Lower leg skin (tissue), 4 donors: ENCODE measurements around the gene RBFOX2. TPM values are rescaled to one million over a fixed set of nuclear protein-coding genes. Genes with fewer than 3 reads are reported as not detected.

Experiments
- DNase-seq, 2 donors: peaks; one replicate each; pipeline ENCODE4 v3.0.0-alpha.2; 2019; ENCODE audit warnings: low spot score in 2 of 2
- H3K4me3 ChIP-seq: fragments of 200-600 bp; sonication (generic); 2 replicates; pipeline ENCODE4 v1.5.1; 2017; ENCODE audit warnings: mild to moderate bottlenecking, low read depth; ENCODE audit not compliant: poor library complexity, severe bottlenecking
- POLR2A ChIP-seq, 2 donors: fragments of 450-650 bp; IDR thresholded peaks; one replicate each; pipeline ENCODE4 v1.6.1; 2016 to 2017; ENCODE audit warnings: antibody characterized with exemption in 2 of 2, mild to moderate bottlenecking in 1 of 2, moderate library complexity in 1 of 2
- WGBS, 2 donors: methylation state at CpG; one replicate each; pipeline ENCODE4 v1.1.5; 2018; 5-methylcytosine and 5-hydroxymethylcytosine counted together
- intact Hi-C: fragments of 100-400 bp; cut with DNase I; formaldehyde crosslinking; loops from one replicate; pipeline ENCODE4 v1.15.0; 2023; ENCODE audit warnings: low total_unique reads
- total RNA-seq, 4 donors: library from RNA; depleted of rRNA; stranded (reverse); fragments of >200 nt; gene quantifications; one replicate each; pipeline ENCODE4 v1.1.0, GENCODE V29; 2016
- TF ChIP-seq, protein P1 (sequence below), 3 donors: fragments of 450-650 bp; IDR thresholded peaks; one replicate each; pipeline ENCODE4 v1.5.1; 2016; ENCODE audit warnings: antibody characterized with exemption in 3 of 3, mild to moderate bottlenecking in 3 of 3, moderate library complexity in 2 of 3

The RBFOX2 gene
- total RNA-seq, 4 donors from 2014 or later, result 40.9 to 56.5 (median 51.1) TPM

DNA sequence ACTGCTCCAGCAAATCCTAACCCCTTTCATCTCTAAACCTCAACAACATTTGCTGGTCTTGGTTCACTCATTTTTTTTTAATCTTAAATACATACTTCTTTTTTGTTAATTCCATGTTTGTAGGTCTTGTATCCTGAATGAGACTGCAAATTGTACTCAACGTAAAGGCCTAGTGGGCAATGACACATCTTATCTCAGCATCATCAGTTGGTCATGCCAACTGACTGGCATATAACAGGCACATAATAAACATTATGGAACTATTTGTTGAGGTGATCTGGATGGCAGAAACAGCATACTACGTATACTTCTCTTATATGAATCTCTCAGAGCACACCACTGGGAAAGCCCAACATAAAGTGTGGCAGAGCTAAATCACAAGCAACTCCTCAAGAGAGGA lies 116.7 kb downstream of the RBFOX2 start:
- 57 to 72% methylated on average over 2 of the region's 2 CpGs for WGBS, 2 donors
- intact Hi-C loops, result no loop called here
- H3K4me3 ChIP-seq, result no peak overlapping the region
- TF ChIP-seq, protein P1, sequence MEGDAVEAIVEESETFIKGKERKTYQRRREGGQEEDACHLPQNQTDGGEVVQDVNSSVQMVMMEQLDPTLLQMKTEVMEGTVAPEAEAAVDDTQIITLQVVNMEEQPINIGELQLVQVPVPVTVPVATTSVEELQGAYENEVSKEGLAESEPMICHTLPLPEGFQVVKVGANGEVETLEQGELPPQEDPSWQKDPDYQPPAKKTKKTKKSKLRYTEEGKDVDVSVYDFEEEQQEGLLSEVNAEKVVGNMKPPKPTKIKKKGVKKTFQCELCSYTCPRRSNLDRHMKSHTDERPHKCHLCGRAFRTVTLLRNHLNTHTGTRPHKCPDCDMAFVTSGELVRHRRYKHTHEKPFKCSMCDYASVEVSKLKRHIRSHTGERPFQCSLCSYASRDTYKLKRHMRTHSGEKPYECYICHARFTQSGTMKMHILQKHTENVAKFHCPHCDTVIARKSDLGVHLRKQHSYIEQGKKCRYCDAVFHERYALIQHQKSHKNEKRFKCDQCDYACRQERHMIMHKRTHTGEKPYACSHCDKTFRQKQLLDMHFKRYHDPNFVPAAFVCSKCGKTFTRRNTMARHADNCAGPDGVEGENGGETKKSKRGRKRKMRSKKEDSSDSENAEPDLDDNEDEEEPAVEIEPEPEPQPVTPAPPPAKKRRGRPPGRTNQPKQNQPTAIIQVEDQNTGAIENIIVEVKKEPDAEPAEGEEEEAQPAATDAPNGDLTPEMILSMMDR (IDR thresholded peaks at IDR 0.05), result no peak
- TF ChIP-seq POLR2A (IDR thresholded peaks at IDR 0.05), result no peak
- DNase-seq, result no peak

- no peak for TF ChIP-seq POLR2A (IDR thresholded peaks at IDR 0.05)
- TF ChIP-seq, protein P1 (IDR thresholded peaks at IDR 0.05), result no peak
- intact Hi-C loops, result no loop called here
- WGBS, 2 donors, result 56 to 59% methylated on average over 2 of the region's 2 CpGs
- no peak for DNase-seq
- no peak overlapping the region for H3K4me3 ChIP-seq
Measured at GRCh38 chr22:35910926-35911325, 117.7 kb downstream of the RBFOX2 start.

DNA sequence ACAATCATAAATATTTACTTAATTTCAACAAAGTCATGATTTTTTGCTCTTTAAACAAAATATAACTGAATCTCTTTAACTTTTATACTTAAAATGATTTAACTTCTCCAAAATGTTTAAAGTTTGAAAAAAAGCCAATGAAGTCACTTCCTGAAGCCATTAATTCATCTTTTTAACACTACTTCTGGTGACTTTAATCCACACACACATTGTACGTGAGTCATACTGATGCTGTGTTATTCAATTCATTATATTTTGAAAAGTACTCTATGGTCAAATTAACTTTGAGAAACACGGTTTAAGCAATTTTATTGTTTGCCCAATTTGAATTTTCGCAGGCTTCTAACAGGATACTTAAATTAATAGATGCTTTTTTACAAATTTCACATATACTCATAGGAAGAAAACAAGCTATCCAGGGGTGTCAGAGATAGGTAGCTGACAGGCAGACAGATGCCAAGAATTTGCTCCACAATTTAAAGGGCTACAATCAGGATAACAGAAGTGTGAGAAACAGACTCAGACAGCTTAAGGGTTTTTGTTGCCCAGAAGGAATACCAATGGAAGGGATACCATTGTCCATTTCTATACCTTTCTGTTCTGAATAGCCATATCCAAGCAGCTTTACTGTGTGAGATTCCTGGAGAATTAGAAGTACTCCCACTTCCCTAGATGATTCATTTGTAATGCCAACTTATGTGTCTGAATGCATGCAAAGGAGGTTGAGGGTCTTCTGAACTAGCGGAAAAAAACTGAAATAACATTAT lies 118.4 kb downstream of the RBFOX2 start:
- TF ChIP-seq POLR2A (IDR thresholded peaks at IDR 0.05), result no peak
- TF ChIP-seq, protein P1 (IDR thresholded peaks at IDR 0.05), result no peak
- 62 to 63% methylated on average over 4 of the region's 4 CpGs for WGBS, 2 donors
- intact Hi-C loops, result no loop called here
- DNase-seq, result no peak
- H3K4me3 ChIP-seq, result no peak overlapping the region

- DNase-seq, result no peak
- WGBS, 2 donors, result 77 to 89% methylated on average over 1 of the region's 1 CpG
- intact Hi-C loops, result loop anchor here (5.0 kb wide), 1 partner anchor 174 kb away; no protein-coding TSS in a partner anchor
- no peak overlapping the region for H3K4me3 ChIP-seq
- TF ChIP-seq, protein P1 (IDR thresholded peaks at IDR 0.05), result no peak
- no peak for TF ChIP-seq POLR2A (IDR thresholded peaks at IDR 0.05)
Measured at GRCh38 chr22:35905894-35906293, 122.7 kb downstream of the RBFOX2 start.

- WGBS, 2 donors, result 48 to 64% methylated on average over 6 of the region's 6 CpGs
- no peak for DNase-seq
- no peak overlapping the region for H3K4me3 ChIP-seq
- TF ChIP-seq, protein P1 (IDR thresholded peaks at IDR 0.05), result no peak
- TF ChIP-seq POLR2A (IDR thresholded peaks at IDR 0.05), result no peak
- intact Hi-C loops, result loop anchor here (5.0 kb wide), 1 partner anchor 172 kb away; no protein-coding TSS in a partner anchor
Measured at GRCh38 chr22:35904752-35905151, 123.9 kb downstream of the RBFOX2 start.

DNA sequence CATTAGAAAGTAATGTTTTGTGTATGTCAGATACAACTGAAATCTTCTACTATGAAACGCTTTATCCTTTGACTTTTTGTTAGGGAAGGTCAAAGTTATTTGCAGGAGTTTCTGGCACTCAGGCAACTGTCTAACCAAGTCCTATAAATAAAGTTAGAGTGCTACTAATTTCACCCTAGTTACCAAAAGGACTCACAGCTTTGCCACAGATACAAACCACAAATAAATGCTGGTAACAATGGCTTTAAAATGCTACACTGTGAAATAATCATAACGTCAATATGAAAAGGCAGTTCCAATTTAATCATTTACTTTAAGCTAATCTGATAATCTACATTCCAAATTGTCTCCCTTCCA lies 124.3 kb downstream of the RBFOX2 start:
- intact Hi-C loops, result no loop called here
- DNase-seq, result no peak
- 31 to 45% methylated on average over 2 of the region's 2 CpGs for whole genome bisulfite sequencing, 2 donors
- H3K4me3 ChIP-seq, result no peak overlapping the region
- TF ChIP-seq, protein P1 (IDR thresholded peaks at IDR 0.05), result no peak
- no peak for TF ChIP-seq POLR2A (IDR thresholded peaks at IDR 0.05)
